ENCODE results near the gene ATP1B3.
"Not testable (repeated sequence)": the region's sequence is repeated elsewhere in the genome, so short reads cannot be mapped to it uniquely, and the experiment has no call there.

Gene ATP1B3

DNA sequence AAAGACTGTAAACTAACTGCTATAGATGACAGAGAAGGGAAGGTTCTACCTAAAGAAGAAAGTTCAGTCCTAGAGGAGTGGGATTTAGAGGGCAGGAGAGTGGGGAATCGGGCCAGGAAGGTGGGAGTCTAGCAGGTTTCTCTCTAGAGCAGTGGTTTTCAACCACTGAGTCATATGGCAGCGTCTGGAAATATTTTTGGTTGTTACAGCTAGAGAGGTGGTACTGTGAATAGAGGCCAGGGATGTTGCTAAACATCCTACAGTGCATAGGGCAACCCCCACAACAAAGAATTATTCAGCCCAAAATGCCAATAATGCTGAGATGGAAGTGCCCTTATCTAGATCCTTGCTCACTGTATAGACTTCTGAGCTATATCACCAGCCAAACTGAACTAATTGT lies 28.7 kb downstream of the ATP1B3 start:
- no peak for DNase-seq (ENCODE audit: low read depth in 2 of 2)

DNA sequence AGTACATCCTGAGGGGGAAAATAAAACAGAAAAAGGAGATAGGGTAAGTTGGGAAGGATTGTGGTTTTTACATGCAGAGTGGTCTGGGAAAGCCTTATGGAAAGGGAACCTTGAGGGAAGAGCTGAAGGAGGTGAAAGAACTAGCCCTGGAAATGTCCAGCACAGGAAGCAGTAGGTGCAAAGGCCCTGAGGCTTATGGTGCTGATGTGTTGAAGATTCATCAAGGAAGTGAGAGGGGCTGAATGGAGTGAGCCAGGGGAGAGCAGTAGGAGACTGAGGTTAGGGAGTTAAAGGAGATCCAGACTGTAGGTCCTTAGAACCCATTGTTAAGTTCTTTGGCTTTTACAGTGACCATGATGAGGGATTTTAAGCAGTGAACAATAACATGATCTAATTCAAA lies 33.0 kb downstream of the ATP1B3 start:
- DNase-seq (ENCODE audit: low read depth in 2 of 2), result no peak

DNA sequence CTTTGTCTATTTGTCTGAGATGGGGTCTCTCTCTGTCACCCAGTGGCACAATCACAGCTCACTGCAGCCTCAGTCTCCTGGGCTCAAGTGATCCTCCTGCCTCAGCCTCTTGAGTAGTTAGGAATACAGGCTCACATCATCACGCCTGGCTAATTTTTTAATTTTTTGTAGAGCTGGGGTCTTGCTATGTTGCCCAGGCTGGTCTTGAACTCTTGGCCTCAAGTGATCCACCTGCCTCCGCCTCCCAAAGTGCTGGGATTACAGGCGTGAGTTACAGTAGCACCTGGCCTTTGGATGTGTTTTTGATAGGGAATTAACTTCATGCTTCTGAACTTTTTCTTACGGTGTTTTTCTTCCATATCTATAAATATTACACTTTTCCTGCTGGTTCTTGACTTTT lies 33.5 kb downstream of the ATP1B3 start:
- not testable (repeated sequence) for DNase-seq (ENCODE audit: low read depth in 2 of 2)

DNA sequence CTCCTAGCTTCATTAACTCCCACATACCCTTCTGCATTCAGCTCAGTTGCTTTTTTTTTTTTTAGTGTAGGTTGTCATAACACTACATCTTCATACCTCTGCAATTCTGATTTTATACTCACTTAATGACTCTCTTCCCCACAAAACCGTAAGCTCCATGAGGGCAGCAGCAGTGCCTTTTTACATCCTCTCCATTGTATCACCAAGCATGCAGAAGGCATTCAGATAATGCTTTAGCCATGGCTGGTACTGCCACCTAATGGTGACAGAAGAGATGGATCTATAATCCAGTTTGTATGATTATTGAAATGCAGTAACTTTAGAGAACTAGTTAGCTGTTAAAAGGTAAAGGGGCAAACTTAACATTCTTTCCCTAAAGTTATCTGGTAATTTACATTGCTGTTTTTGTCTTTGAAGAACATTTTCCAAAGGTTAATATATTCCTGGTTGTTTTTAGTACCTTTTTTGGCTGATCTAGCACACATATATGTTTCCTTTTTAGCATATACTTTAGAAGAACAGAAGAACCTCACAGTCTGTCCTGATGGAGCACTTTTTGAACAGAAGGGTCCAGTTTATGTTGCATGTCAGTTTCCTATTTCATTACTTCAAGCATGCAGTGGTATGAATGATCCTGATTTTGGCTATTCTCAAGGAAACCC lies 36.8 kb downstream of the ATP1B3 start:
- peak in 1 of 2 donors; percentile 19 for DNase-seq (ENCODE audit: low read depth in 2 of 2)

DNA sequence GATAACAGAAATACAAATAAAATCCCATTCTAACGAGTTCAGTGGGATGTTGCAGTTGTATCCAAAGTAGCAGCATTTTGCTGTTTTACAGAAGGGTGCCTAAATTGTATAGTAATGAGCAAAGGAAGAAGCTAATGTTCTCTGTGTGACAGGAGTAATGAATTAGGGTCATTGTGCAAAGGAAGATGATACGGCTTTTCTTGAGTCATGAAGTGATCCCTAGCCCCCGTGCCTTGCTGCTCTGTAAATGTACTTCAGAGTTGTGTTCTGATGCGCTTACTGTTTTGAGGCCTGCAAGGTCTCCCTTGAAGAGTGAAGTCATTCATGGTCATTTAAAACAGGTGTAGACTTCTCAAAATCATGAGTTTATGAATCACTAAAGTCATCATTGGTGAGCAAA lies 37.9 kb downstream of the ATP1B3 start:
- DNase-seq (ENCODE audit: low read depth in 2 of 2), result no peak

DNA sequence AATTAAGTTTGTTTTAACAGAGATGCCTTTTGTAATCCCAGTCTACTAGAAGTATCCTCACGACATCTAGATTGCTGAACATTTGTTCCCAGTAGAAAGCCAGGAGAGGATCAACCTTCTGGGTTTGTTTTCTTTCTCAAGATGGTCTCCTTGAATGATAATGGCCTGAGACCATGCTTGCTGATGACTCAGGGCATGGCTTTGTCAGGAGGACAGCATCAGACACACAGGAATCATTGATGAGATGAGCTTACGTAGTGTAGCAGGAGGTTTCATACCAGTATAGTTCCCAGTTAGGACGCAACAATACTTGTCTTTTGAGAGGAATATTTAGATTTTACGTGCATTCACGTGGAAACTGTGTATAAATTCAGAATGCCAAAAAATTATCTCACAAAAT lies 38.6 kb downstream of the ATP1B3 start:
- DNase-seq (ENCODE audit: low read depth in 2 of 2), result no peak

DNA sequence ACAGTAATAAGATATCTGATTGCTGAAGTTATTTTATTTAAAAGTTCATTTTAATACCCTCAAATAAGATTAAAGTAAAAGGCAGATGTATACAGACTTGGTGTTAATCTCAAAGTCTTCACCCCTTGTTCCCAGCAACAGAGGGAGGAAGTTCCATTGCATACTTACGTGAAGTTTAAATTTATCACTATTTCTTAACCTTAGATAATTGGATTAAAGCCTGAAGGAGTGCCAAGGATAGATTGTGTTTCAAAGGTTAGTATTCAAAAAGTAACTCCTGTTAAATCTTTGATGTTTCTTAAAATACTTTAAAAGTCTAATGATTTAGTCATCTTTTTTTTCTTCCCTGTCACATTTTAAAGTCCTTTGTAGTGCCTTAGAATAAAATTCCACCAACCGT lies 39.3 kb downstream of the ATP1B3 start:
- no peak for DNase-seq (ENCODE audit: low read depth in 2 of 2)

DNA sequence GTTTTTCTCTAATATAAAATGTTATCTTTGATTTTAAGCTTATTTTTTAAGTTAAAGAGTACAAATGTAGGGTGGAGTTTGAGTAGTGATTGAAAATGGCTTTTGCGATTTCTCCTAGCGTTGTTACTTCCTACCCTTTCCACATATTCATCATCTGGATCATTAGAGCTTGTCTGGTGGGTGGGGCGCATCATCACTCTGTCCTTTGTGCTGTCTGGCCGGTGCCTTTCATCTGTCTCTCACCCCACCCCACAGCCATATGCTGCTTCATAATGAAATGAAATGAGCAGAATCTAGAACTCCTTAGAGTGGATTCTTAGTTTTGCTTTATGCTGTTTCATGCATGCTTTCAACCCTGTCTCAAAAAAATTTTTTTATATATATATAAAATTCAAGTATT lies 44.3 kb downstream of the ATP1B3 start:
- no peak for DNase-seq (ENCODE audit: low read depth in 2 of 2)

DNA sequence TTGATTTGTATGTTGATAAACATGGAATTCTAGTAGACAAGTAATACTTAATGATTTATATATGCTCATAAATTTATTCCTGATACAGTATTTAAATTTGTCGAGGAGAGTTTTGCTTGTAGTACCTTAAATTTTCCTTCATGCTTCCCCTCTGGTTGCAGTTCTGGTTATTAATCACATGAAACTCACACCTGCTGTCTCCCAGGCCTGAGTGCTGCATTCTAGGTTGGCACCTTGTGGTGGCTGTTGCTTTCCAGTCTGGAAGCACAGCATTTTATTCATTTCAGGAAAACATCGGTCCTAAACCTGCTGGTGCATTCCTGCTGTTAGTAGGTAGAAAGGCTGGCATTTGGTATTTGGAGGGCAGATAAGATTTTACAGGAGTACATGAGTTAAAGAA lies 44.9 kb downstream of the ATP1B3 start:
- DNase-seq (ENCODE audit: low read depth in 2 of 2), result no peak

DNA sequence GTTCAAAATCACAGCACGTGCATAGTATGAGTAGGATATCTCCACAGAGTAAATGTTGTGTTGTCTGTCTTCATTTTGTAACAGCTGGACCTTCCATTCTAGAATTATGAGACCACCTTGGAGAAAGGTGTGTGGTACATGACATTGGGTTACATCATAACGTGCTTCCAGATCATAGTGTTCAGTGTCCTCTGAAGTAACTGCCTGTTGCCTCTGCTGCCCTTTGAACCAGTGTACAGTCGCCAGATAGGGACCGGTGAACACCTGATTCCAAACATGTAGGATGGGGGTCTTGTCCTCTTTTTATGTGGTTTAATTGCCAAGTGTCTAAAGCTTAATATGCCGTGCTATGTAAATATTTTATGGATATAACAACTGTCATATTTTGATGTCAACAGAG lies 49.2 kb downstream of the ATP1B3 start:
- not testable (repeated sequence) for DNase-seq (ENCODE audit: low read depth in 2 of 2)

DNA sequence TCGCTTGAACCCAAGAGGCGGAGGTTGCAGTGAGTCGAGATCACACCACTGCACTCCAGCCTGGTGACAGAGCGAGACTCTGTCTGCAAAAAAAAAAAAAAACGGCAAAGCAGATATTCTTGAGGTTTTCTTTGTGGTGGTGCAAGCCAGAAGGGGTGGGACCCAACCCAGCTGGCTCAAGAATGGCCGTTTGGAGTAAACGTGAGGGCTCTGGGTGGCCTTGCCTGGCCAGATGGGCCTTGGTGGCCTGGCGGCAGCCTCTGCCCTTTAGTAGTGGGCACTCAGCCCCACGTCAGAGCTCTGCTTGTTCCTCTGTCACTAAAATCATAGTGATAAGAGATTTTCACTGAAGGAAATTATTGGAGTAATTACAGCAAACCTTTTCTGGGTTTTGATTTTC lies 50.5 kb downstream of the ATP1B3 start:
- DNase-seq (ENCODE audit: low read depth in 2 of 2), result no peak

DNA sequence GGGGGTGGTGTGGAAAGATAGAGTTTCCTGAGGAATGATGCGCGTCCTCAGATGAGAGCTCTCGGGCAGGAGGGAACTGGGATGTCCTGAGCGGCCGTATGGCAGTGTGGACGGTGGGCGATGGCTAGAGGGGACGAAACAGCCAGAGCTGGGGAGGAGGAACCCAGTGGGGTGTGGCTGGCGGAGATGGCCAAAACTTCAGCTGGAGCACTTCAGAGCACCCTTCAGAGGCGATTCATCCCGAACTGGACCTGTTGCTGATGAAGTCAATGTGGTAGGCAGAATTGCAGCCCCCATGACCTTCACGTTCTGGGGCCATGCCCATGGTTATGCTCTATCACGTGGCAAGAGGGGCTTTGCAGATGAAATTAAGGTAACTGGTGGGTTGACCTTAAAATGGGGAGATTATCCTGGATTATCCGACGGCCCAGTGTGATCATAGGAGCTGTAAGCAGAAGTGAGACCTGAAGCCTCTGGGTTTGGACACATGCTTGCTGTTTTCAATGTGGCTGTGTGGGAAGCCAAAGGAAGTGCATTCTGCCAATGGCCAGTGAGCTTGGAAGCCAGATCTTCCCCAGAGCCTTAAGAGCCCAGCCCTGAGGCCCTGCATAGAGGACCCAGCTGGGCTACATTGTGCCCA lies 52.3 kb downstream of the ATP1B3 start:
- DNase-seq (ENCODE audit: low read depth in 2 of 2), result no peak

DNA sequence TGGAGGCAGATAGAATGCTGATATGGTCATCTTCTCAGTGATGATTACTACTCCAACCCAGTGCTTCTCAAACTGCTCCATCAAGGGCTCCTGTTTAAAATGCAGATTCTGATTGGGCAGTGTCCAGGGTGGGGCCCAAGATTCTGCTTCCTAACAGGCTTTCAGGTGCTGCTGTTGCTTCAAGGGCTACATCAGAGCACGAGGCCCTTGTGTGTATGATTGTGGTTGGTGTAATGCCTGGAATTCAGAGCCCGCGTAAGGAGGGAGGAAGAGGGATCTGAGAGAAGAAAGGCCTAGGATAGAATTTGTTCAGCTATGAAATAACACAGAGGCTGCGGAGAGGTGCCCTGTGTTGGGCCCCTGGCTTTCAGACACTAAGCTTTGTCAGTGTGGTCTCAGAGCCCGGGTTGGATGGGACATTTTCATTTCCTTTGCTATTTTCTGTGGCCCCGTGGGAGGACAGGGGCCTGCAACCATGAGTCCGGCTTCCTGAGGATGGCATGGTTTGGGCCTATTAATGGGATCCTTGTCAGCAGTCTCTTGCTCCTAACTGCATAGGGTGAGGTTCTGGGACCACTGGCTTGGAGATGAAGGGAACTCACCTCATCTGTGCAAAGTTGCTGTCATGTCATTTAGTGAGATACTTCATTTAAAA lies 53.0 kb downstream of the ATP1B3 start:
- no peak for DNase-seq (ENCODE audit: low read depth in 2 of 2)

DNA sequence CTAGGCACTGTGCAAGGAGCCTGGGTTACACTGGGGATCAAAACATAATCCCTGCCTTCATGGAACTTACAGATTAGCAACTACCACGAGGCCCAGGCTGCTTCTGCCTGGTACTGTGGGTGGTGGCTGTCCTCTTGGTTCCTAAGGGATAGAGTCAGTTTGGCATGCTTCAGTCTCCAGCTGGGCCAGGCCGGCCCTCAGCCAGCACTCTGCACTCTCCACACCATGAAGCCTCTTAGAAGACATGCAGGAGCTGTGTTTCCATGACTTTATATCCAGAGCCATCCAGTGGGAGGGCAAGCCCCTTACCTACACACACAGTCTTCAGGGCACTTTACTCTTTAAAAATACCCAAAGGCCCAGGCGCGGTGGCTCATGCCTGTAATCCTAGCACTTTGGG lies 54.4 kb downstream of the ATP1B3 start:
- DNase-seq (ENCODE audit: low read depth in 2 of 2), result no peak

DNA sequence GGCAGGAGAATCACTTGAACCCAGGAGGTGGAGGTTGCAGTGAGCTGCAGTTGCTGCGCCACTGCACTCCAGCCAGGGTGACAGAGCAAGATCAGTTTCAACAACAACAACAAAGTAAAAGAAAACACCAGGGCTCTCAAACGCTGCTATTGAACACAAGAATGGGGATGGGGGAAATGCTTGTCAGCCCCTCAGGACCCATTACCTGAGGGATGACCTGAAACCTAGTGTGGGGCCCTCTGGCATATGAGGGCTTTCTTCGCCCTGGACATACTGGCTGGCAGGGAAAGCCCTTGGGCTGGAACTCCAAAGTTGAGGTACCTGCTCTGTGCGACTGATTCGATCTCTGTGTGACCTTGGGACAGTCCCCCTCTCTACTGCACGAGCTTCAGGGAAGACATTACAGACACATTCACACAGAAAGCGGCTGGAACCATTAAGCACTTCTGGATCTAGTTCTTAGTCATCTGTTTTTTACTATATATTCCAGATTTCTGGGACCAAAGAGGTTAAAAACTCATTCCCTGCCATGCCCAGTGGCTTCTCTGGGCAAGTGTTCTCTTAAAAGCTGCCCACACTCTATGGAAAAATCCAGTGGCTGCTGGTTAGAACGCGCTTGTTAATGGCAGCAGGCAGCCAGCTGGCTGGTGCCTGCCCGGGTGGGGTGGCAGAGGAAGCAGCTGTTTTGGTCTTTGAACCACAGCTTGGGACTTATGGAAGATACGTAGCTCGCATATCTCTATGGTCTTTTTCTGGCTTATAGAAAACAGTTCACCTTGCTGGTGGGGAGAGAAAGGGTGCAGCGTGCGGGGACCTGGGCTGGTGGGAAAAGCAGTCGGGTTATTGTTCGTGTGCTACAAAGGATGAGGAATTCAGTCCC lies 57.2 kb downstream of the ATP1B3 start:
- no peak for DNase-seq (ENCODE audit: low read depth in 2 of 2)

DNA sequence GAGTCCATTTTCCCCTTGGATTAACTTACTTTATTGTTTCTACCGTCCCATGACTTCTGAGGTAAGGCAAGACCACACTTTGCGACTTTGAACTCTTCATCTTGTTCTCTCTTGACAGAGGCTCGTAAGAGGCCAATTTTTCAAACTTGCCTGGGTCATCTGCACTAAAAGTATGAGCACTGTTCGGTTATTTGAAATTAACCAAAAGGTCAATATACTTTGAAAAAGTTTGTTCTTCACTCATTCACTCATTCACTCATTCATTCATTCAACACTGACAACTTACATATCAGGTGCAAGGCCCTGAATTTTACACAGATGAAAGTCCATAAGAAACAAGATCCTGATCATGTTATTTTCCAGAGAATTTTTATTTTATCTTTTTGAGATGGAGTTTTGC lies 57.9 kb downstream of the ATP1B3 start:
- no peak for DNase-seq (ENCODE audit: low read depth in 2 of 2)

DNA sequence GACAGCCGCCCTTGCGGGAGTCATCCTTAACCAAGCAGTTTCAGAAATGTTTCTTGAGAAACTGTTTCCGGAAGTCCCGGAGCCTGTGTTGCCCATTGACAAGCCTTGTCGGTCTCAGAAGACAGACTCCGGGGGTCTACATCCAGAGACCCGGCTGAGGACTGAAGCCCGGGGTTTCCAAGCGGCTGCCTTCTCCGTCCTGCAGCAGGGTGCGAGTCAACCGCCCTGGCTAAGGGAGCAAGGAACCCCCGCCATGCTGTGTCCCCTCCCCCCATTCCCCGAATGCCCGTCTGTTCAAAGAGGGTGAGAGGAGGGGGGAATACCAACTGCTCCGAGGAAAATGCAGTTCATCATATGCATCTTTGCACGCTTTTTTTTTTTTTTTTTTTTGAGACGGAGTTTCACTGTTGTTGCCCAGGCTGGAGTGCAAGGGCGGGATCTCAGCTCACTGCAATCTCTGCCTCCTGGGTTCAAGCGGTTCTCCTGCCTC lies 61.6 kb downstream of the ATP1B3 start:
- DNase-seq (ENCODE audit: low read depth in 2 of 2), result no peak

DNA sequence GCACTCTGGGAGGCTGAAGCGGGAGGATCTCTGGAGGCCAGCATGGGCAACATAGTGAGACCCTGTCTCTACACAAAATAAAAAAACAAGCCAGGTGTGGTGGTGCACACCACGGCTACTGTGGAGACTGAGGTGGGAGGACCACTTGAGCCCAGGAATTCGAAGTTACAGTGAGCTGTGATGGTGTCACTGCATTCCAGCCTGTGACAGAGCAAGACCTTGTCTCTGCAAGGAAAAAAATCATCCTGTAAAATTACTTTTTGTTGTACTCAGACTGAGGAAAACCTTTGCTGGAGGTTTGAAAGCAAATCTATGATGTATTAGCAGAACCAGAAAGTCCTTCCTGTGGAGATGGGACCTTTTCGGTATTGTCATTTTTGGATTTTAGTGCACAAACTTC lies 63.3 kb downstream of the ATP1B3 start:
- DNase-seq (ENCODE audit: low read depth in 2 of 2), result no peak

DNA sequence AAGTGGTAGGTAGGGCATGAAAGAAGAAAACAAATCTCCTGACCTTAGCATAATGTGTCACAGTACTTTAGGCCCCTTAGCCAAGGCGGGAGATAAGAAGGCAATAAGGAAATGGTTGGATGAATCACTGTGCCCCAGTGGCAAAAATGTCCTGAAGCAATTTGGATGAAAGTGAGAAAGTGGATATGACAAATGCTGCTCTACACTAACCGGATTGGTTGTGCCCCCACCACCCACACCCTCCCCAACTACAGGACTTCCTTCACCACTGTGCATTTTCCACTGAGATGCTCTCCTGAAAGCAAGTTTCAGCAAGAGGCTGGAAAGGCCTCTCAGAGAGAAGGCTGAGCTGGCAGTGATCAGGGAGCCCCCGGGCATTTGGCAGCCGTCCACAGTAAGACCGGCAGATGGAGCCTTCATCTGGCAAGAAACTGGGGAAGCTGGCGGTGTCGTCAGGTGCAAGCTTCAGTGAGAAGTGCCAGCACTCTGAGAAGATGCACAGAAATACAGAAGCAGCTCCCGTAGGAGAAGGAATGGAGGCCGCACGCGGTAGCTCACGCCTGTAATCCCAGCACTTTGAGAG lies 63.8 kb downstream of the ATP1B3 start:
- no peak for DNase-seq (ENCODE audit: low read depth in 2 of 2)

DNA sequence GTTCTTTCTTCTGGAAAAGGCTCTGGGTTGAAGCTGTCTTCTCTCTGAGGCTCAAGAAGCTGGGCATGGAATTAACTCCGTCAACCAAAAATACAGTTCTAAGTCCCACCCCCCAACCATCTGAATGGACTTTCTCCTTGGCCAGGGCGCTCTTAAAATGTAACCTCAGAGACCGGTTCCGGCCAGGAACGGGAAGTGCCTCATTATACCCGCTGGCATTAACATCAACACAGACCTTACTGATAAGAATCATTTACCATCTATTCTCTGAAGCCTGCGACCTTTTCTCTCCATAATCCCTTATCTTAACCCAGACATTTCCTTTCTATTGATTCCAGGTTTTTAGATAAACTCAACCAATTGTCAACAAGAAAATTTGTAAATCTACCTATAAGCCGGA lies 64.7 kb downstream of the ATP1B3 start:
- no peak for DNase-seq (ENCODE audit: low read depth in 2 of 2)

DNA sequence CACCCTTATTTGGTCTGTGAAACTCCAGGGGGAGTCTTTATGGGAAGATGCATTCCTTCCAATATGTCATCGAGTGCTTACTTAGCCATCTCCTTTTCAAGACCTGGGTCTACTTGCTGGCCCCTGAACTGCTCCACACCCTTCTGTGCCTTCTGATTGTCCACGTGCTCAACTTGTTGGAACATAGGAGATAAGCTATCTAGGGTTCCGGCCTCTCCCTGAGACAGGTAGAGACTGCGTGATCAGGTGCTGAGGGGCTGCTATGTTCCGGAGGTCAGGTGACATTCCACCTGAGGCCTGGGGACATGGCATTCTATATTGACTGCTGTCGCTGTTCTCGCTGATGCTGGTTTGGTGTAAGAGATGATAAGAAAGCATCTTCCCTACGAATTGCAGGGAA lies 65.6 kb downstream of the ATP1B3 start:
- no peak for DNase-seq (ENCODE audit: low read depth in 2 of 2)
